HG03558 (cell line): Measurements from ENCODE around the gene JPH3.

Experiments
- ATAC-seq: cut with Tn5 transposase; IDR thresholded peaks from one replicate; pipeline ENCODE4 v1.9.1; 2021; ENCODE audit warnings: moderate number of reproducible peaks; ENCODE audit not compliant: unreplicated experiment; ENCODE audit errors: extremely low read depth

JPH3 gene

DNA sequence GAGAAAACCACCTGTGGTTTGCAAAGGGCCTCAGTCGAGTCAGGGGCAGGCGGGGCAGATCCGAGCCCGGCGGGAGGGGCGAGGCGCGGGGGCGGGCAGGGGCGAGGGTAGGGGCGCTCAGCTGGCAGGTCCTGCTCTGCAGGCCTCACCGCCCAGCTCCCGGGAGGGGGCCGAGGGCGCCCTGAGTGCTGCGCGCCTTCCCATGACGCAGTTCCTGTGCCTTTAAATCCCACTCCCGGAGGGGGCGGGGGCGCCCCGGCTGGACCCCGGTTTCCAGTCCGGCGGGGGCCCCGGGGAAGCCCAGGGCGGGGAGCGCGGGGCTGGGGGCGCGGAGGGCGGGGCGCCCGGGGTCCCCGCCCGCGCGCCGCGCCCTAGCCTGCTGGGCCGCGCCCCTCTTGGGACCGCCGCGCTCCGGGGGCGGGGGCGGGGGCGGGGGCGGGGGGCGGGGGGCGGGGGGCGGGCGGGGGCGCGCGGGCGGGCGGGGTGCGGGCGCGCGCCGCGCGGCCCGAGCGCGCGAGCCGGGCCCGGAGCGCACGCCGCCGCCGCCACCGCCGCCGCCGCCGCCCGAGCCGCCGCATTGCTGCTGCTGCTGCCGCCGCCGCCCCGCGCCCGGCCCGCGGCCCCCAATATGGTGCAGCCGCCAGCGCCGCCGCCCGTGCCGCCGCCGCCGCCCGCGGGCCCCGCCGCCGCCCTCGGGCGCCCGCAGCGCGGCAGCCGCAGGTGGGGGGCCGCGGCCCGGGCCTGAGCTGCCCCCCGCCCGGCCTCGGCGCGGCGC, at the start of gene JPH3:
Gene JPH3 (plus strand): TSS at position 508 of the 775 bp plus-strand sequence. CDS start 639 bp downstream, outside the sequence.
- no peak for ATAC-seq

DNA sequence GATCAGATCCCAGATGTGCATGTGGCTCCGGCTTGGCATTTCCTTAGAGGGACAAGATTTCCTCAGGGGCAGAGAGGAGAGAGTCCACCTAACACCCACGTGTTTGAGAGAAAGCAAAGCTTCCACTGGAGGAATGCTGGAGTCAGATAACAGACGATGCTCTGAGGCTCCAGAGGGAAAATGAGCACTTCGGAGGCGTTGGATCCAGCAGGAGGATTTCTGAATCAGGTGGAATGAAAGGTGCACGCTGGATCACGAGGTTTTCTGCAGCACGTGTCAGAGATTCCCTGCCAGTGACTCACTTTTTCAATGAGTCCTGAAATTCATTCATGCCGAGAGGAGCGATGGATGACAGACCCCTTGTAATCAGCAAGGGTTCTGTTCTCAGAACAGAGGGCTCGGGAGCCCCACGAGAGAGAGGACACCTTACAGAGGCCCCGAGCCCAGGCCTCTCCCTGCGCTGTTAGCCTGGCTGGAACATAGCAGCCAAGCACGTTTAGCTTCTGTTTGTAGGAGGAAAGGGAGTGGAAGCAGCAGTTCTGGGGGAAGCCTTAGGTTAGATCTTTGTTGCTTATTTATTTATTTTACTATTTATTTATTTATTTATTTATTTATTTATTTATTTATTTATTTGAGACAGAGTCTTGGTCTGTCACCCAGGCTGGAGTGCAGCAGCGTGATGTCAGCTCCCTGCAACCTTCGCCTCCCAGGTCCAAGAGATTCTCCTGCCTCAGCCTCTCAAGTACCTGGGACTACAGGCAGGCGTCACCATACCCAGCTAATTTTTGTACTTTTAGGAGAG, 49.3 kb upstream of the JPH3 start:
- no peak for ATAC-seq

DNA sequence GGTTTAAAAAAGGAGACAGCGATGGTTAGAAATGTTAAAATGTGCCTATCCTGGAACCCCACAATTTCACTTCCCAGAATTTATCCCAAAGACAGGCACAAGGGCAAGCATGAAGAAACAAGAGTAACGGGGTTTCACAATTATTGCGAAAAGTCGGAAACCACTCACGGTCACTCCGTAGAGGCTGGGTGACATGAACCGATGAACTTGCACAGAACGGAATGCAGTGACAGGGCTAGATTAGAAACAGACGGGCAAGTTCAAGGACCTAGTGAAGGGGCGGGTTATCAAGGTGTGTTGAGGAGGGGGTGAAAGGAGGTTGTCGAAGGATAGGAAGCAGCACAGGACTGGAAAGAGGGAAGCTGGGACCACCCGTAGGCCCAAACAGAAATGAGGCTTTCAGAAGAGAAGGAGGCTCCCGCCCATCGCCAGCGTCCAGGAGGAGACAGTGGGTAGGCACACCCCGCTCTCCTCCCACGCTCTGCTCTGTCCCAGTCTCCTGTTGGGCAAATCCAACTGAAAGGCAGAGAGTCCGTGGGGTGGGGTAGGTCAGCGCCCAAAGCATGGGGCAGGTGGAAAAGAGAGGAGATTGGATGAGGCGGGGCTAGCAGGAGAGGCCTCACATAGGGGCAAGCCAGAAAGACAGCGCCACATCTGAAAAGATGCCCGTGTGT, 47.4 kb upstream of the JPH3 start:
- ATAC-seq, result no peak

DNA sequence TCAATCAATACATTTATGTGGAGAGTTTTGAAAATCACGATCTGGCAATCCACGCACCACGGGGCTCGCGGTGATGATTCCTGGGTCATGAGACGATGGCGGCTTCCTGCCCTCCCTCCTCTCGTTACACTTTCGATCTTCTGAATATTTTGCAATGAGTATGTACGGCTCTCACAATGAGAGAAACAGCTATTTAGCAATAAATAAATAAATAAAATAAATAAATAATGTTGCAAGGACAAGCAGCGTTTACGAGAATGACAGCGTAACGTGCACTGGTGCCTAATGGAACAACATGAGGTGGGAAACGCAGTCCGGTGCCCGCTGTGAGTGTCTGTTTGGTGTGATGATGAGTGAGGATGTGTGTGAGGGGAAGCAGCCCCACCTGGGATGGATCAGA, 46.7 kb upstream of the JPH3 start:
- ATAC-seq, result no peak

DNA sequence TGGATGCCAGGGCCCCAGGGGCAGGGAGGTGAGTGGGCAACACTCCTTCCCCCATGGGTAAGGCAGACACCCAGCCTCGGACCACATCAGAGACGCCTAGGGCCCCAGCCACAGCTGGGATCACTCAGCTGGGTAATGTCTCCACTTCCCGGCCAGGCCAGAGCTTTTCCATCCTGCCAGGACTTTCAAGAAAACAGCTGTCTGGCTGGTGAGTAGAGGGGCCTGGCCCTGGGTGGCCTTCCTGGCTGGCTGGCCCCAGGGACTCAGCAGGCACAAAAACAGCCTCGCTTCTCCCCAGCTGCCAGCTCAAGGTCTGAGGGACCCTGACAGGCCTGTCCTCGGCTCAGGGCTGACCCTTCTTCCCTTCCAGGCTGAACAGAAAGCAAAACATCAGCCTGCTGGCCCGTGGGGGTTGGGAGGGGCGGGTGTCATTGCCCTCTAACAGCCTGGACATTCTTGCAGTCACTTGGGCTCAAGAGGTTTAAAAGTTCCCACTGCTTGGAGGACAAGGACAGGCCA, 45.3 kb upstream of the JPH3 start:
- no peak for ATAC-seq

DNA sequence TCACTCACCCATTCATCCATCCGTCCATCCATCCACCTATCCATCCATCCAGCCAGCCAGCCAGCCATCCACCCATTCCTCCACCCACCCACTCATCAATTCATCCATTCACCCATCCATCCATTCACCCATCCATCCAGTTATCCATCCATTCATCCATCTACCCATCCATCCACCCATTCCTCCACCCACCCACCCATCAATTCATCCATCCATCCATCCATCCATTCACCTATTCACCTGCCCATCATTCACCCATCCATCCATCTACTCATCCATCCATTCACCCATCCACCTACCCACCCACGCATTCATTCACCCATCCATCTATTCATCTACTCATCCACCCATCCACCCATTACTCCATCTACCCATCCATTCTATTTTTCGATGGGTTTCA, 43.6 kb upstream of the JPH3 start:
- ATAC-seq, result no peak

DNA sequence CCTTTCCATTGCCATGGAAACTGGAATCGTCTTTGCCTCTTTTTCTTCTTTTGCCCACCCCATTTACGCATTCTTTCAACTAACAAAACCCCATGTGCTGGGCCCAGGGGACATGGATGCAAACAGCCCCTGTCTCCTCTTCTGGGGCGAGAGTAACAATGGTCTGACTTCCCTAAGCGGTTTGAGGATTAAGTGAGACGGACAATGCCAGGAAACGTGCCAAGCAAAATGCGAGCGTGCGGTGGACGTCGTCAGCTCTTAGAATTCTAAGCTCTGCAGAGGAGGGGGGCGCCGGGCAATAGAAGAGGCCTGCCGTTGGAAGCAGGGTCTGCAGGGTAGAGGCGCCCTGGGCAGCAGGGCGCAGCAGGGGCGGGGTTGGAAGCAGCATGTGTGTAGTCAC, 42.4 kb upstream of the JPH3 start:
- ATAC-seq, result no peak

DNA sequence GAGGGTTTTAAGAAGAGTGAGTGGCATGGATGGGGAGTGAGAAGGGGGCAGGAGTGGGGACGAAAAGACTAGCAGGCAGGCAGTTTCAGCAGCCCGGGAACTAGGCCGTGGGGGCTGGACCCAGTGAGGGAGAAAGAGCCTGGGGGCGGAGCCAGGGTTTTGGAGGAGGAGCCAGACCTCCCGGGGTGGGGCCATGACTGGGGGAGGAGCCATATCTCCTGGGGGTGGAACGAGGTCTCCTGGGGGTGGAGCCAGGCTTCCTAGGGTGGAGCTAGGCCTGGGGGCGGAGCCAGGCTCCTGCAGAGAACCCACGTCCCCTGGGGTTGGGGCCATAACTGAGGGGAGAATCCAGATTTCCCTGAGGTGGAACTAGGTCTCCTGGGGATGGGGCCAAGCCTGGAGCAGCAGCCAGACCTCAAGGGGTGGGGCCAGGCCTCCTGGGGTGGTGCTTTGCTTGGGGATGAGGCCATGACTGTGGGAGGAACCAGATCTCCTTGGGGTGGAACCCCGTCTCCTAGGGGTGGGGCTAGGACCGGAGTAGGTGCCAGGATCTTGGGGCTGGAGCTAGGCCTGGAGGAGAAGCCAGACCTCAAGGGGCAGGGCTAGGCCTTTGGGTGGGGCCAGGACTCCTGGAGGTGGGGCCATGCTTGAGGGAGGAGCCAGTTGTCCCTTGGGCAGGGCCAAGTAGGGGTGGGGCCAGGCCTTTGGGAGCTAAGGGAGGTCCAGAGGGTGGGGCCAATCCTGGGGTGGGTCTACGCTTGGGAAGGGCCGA, 41.7 kb upstream of the JPH3 start:
- no peak for ATAC-seq

DNA sequence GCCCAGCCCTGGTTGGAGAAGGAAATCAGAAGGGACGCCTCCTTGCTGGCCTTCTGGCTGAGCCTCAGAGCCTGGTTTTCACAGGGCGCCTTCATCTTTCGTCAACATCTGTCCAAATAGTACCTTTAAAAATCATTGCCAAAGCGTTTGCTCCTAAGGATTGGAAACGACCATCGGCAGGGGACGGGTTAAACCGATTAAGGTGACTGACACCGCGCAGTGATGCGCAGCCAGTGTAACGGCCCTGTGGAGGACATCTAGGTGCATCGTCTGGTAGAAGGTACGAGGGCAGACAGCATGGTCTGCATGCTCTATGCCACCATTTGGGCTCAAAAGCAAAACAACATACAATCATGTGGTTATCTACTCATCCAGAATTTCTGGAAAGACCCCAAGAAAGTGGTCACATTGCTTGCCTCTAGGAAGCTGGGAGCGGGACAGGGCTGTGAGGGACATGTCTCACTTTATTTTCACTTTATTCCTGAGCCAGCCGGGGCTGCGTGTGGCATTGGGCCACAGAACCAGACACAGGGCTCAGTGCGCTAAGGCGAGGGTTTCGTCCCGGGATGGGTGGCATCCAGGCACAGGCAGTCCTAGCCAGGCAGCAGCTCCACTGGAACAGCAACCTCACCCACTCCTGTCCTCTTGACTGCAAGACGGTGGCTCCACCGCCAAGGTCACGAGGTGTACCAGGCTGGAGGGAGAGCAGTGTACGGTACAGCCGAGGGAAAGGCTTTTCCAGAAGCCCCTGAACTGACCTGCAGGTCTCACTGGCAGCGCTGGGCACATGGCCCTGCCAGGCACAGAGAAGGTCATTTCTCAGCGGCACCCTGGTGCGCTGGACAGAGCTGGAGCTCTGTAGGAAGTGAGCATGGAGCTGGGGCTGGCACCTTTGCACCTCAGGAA, 40.9 kb upstream of the JPH3 start:
- no peak for ATAC-seq

DNA sequence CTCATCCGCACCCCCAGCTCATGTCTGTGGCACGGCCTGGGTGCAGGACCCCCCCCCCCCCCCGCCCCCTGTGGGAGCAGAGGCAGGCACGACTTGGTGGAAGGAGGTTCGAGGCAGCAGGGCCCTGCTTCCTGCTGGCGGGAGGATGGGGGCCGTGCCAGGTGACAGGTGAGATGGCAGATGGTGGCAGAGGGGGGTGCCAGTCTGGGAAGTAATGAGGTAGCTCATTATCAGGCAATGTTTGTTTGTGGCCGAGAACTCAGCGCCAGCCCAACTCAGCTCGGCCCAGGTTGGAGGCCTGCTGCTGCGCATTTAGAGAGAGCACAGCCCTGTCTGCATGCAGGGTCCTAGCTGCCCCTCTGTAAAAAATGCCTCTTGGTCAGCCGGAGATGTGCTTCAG, 40.1 kb upstream of the JPH3 start:
- no peak for ATAC-seq

DNA sequence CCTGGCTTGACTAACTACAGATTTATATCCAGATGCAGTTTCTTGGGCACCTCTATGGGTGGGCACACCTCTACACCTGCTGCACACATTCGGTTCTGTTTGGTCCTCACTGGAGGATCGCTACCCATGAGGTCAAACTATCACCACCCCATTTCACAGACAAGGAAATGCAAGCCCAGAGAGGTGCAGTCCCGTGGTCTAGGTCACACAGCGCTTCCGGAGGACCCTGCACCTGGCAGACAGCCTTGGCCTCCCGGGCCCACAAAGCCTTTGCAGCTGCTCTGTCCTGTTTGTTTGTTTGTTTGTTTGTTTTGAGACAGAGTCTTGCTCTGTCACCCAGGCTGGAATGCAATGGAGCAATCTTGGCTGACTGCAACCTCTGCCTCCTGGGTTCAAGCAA, 39.3 kb upstream of the JPH3 start:
- no peak for ATAC-seq

DNA sequence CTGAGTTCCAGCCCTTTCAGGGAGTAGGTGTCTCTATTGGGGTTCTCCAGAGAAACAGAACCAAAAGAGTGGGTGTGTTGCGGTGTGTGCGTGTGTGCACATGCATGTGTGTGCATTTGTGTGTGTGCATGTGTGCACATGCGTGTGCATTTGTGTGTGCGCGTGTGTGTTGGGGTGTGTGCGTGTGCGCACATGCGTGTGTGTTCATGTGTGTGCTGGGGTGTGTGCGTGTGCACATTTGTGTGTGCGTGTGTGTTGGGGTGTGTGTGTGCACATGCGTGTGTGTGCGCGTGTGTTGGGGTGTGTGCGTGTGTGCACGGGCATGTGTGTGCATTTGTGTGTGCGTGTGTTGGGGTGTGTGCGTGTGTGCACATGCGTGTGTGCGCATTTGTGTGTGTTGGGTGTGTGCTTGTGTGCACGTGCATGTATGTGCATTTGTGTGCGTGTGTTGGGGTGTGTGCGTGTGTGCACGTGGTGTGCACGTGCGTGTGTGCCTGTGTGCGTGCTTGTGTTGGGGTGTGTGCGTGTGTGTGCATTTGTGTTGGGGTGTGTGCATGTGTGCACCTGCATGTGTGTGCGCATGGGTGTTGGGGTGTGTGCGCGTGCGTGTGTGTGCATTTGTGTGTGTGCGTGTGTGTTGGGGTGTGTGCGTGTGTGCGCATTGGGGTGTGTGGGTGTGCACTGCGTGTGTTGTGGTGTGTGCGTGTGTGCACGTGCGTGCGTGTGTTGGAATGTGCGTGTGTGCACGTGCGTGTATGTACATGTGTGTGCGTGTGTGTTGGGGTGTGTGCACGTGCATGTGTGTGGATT, 38.4 kb upstream of the JPH3 start:
- ATAC-seq, result no peak

DNA sequence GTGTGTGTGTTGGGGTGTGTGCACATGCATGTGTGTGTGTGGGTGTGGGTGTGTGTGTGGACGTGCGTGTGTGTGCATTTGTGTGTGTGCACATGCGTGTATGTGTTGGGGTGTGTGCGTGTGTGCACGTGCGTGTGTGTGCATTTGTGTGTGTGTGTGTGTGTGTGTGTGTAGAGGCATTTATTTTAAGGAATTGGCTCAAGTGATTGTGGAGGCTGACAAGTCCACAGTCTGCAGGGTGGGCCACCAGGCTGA, 37.9 kb upstream of the JPH3 start:
- no peak for ATAC-seq

DNA sequence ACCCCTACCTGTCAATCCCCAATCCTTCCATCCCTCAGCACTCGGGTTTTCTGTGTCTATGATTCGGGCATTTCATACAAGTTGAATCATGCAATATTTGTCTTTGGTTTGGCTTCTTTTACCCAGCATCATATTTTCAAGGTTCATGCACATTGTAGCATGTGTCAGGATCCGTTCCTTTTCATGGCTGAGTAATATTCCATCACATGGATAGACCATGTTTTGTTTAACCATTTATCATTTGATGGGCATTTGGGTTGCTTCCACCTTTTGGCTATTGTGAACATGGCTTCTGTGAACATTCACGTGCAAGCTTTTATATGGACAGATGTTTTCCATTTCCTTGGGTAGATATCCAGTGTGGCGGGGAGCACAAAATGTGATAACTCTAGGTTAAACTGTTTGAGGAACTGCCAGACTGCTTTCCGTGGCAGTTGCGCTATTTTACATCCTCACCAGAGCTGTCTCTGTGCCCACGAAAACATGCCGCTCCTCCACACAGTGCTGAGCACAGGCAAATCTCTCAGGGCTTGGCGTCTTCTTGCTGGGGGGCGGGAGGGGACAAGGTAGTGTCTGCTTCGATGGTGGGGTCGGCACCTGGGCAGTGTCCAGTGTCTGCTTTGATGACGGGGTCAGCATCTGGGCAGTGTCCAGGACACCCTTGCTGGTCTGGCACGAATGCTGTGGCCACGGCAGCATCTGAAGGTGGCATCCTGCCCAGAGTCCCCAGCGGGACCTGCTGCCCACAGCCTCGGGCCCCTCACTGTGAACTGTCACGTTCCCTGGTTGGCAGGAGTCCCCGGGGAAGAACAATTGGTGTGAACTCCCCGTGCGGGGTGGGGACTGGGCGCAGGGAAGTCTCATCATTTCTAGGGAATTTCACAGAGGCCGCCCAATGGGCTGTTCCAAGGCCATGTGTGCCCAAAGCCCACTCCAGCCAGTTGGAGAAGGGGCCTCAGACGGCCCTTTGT, 32.4 kb upstream of the JPH3 start:
- no peak for ATAC-seq

DNA sequence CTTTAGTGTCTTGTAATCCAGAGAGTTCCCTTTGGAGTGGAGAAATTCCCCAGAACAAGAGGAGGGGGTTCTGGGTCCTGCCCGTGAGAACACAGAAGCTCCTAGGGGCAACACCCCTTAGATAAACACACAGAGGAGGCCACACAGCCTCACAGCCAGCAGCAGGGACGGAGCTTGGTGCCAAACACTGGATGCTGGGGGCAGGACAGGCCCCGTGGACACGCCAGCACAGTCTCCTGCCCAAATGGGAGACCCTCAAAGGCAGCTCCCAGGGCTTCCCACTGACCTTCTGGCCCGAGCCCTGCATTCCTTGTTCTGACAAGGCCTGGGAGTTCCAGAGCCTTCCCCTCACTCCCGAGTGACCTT, 31.8 kb upstream of the JPH3 start:
- ATAC-seq, result no peak

DNA sequence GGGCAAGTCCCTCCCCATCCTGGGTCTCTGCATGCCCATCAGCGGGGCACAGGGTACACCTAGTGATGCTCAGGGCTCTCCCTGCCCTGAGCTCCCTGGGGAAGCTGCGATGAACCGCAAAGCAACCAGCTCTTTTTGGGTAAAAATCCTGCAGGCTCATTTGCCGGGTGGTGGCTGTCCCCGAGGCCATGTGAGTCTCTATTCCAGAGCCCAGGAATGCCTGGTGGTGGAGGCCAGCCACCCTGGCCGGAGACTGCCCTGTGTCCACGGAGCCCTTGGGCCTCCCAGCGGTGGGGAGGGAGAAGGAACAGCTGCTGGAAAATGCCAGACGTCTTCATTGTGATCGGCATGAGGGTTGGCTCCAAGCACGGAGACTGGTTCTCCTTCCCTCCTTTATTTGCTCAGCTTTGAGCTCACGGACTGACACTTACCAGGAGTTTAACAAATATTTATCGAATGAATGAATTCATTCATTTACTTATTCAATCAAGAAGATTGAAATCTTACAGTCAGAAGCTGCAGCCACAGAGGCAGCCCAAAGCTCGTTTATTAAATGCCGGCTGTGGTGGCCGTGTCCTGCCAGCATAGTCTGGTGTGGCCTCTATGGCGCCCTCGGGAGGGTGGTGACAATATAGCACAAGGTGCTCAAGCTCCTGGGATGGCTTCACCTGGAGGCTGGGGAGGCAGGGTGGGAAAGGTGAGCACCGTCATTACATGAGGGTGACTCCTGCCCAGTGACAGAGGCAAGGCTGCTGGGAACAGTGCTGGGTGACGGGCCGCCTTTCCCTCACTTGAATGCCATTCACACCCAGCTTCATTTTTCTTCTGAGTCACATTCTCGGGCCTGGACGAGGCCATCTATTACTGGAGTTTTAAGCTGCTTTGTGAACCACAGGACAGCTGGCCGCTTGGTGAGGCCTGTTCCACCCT, 31.1 kb upstream of the JPH3 start:
- no peak for ATAC-seq

DNA sequence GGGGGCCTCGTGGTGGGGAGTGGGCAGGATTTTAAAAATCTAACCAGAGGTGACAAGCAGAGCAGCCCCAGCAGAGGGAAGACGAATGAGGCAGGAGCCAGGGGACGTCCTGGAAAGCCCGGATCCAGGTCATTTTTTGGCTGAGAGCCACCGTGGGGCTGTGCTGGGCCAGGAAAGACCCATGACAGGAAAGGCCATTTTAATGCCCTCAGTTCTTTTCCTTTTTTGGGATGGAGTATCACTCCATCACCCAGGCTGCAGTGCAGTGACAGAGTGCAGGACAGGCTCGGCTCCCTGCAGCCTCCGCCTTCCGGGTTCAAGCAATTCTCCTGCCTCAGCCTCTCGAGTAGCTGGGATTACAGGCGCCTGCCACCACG, 30.5 kb upstream of the JPH3 start:
- no peak for ATAC-seq
